Peyer's patch (tissue), 4 donors: ENCODE results near the gene ARF4. TPM values are rescaled to one million over a fixed set of nuclear protein-coding genes. Genes with fewer than 3 reads are reported as not detected.
A peak's percentile ranks its signal among the peaks of the same experiment; 100 is the strongest.

Experiments
- DNase-seq, 3 donors: peaks; one replicate each; pipeline ENCODE4 v3.0.0-alpha.2; 2017 to 2019
- H3K27ac ChIP-seq, 4 donors: fragments of 200-600 bp; sonication (generic); one replicate each; pipeline ENCODE4 v1.5.1; 2016 to 2019
- H3K27me3 ChIP-seq, 2 donors: fragments of 200-600 bp; sonication (generic); one replicate each; pipeline ENCODE4 v1.5.1; 2019
- H3K36me3 ChIP-seq, 3 donors: fragments of 200-600 bp; sonication (generic); one replicate each; pipeline ENCODE4 v1.5.1; 2016 to 2019
- H3K4me1 ChIP-seq, 4 donors: fragments of 200-600 bp; sonication (generic); one replicate each; pipeline ENCODE4 v1.5.1; 2016 to 2019
- H3K4me3 ChIP-seq, 4 donors: fragments of 200-600 bp; sonication (generic); 1 replicate in 3 of 4; 2 replicates in 1 of 4; pipeline ENCODE4 v1.5.1; 2016 to 2019; ENCODE audit warnings: mild to moderate bottlenecking in 1 of 4
- H3K9me3 ChIP-seq, 4 donors: fragments of 200-600 bp; sonication (generic); one replicate each; pipeline ENCODE4 v1.5.1; 2016 to 2019; ENCODE audit warnings: mild to moderate bottlenecking in 1 of 4
- POLR2A ChIP-seq, 2 donors: fragments of 450-650 bp; IDR thresholded peaks; one replicate each; pipeline ENCODE4 v1.5.1; 2017; ENCODE audit warnings: antibody characterized with exemption in 2 of 2, mild to moderate bottlenecking in 2 of 2, moderate library complexity in 2 of 2
- total RNA-seq, 4 donors: library from RNA; depleted of rRNA; stranded (reverse); fragments of >200 nt; gene quantifications; one replicate each; pipeline ENCODE4 v1.1.0, GENCODE V29; 2016
- TF ChIP-seq, protein P1 (sequence below), 6 experiments: fragments of 450-650 bp in 4 of 6; fragments of 200-600 bp in 2 of 6; sonication (generic) in 1 of 6; IDR thresholded peaks; one replicate each; pipeline ENCODE4 v1.5.1; 2017 to 2019; ENCODE audit warnings: antibody characterized with exemption in 6 of 6, mild to moderate bottlenecking in 3 of 6, moderate library complexity in 1 of 6

Gene ARF4
- total RNA-seq, 4 donors from 2014 or later: 35.4 to 128 (median 82.9) TPM

DNA sequence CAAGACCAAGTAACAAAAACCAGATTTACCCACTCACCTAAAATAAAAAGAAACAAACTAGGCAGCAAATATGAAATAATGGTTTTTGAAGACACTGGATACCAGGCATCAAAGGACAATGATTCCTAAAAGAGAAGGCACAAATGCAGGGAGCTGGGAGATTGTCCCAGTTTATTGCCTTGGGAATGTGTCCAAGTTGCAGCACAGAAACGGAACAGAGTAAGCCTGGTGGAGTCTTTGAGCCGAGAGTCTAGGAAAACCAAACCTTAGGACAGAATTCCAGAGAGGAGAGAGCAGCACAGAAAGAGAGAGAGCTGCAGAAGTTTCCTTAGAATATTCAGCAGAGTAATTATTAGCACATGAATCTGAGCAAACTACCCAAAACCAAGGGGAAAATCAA, 7.8 kb upstream of the ARF4 start:
- no peak overlapping the region for H3K27ac ChIP-seq
- no peak overlapping the region for H3K4me3 ChIP-seq
- TF ChIP-seq, protein P1, sequence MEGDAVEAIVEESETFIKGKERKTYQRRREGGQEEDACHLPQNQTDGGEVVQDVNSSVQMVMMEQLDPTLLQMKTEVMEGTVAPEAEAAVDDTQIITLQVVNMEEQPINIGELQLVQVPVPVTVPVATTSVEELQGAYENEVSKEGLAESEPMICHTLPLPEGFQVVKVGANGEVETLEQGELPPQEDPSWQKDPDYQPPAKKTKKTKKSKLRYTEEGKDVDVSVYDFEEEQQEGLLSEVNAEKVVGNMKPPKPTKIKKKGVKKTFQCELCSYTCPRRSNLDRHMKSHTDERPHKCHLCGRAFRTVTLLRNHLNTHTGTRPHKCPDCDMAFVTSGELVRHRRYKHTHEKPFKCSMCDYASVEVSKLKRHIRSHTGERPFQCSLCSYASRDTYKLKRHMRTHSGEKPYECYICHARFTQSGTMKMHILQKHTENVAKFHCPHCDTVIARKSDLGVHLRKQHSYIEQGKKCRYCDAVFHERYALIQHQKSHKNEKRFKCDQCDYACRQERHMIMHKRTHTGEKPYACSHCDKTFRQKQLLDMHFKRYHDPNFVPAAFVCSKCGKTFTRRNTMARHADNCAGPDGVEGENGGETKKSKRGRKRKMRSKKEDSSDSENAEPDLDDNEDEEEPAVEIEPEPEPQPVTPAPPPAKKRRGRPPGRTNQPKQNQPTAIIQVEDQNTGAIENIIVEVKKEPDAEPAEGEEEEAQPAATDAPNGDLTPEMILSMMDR (IDR thresholded peaks at IDR 0.05): no peak
- no peak for TF ChIP-seq POLR2A (IDR thresholded peaks at IDR 0.05)
- no peaks in the 10 kb centered on the region for H3K36me3 ChIP-seq
- no peaks in the 10 kb centered on the region for H3K27me3 ChIP-seq
- H3K9me3 ChIP-seq: no peaks in the 10 kb centered on the region
- no peaks in the 10 kb centered on the region for H3K4me1 ChIP-seq
- DNase-seq: peak in 1 of 3 donors; percentile 45

DNA sequence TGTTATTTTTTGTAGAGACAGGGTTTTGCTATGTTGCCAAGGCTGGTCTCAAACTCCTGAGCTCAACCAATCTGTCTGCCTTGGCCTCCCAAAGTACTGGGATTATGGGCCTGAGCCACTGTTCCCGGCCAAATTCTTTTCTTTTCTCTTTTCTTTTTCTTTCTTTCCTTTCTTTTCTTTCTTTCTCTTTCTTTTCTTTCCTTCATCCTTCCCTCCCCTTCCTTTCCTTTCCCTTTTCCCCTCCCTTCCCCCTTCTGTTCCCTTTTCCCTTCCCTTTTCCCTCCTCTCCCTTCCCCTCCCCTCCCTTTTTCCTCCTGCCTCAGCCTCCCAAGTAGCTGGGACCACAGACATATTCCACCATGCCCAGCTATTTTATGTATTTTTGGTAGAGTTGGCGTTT, 3.1 kb upstream of the ARF4 start:
- Histone ChIP-seq H3K36me3 (no peaks in the 10 kb centered on the region), H3K27ac (no peak overlapping the region), H3K4me1 (peaks cover 0 to 11% (median 5%) of the 10 kb centered on the region in 4 donors), H3K27me3 (no peaks in the 10 kb centered on the region), H3K9me3 (no peaks in the 10 kb centered on the region), H3K4me3 (no peak overlapping the region)
- DNase-seq: no peak
- TF ChIP-seq POLR2A (IDR thresholded peaks at IDR 0.05): no peak
- TF ChIP-seq, protein P1 (IDR thresholded peaks at IDR 0.05): no peak

DNA sequence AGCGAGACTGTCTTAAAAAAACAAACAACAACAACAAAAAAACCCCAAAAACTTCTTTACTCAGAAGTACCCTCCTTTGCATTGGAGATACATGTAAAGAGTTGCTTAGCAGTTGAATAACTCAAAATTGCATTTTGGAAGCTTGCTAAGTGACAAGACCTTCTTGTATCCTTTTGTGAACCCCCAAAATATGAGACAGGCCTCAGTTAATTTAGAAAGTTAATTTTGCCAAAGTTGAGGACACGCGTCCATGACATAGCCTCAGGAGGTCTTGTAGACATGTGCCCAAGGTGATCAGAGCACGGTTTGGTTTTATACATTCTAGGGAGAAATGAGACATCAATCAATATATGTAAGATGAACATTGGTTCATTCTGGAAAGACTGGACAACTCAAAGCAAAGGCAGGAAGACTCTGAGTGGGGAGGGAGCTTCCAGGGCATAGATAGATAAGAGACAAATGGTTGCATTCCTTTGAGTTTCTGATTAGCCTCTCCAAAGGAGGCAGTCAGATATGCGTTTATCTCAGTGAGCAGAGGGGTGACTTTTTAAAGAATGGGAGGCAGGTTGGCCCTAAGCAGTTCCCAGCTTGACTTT, 1.7 kb upstream of the ARF4 start:
- TF ChIP-seq, protein P1 (IDR thresholded peaks at IDR 0.05): no peak
- TF ChIP-seq POLR2A (IDR thresholded peaks at IDR 0.05): no peak
- peak overlapping the region; percentile 95 to 100 (median 96) for H3K27ac ChIP-seq
- no peak for DNase-seq
- H3K36me3 ChIP-seq: no peaks in the 10 kb centered on the region
- peak overlapping the region; percentile 52 to 69 (median 62) for H3K4me3 ChIP-seq
- H3K4me1 ChIP-seq: peaks cover 0 to 23% (median 5%) of the 10 kb centered on the region in 4 donors
- H3K27me3 ChIP-seq: no peaks in the 10 kb centered on the region
- H3K9me3 ChIP-seq: no peaks in the 10 kb centered on the region

DNA sequence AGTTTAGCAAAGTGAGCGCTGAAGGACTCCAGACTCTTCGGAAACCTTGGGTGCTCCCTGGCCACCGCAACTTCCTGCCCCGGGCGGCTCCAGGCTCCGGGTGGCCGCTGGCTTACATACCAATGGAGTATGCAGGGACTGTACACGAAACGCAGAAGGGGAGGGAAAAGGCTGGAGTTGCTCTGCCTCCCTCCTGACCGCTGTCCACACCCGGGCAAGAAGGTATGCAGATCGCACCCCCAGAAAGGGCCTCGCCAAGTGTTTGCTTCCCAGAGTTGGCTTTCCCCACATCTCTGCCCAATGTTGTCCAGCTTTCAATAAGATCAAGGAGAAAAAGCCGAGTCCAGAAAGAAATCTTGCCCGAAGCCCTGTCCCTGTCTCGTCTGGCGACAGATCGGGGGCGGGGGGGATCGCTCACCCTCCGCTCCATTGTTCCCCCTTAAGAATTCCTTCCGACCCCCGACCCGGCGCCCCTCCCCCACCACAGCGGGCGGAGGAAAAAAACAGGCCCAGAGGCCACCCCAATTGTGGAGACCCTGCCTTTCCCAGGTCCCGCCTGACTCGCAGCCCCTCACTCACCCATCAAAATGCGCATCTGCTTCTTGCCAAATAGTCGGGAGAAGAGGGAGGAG, 533 bp downstream of the ARF4 start:
- peak overlapping the region; percentile 64 to 95 (median 76) for H3K4me3 ChIP-seq
- H3K9me3 ChIP-seq: no peaks in the 10 kb centered on the region
- no peaks in the 10 kb centered on the region for H3K36me3 ChIP-seq
- H3K27me3 ChIP-seq: no peaks in the 10 kb centered on the region
- TF ChIP-seq, protein P1 (IDR thresholded peaks at IDR 0.05): no peak
- peak; percentile 22 to 56 for TF ChIP-seq POLR2A (IDR thresholded peaks at IDR 0.05)
- H3K4me1 ChIP-seq: peaks cover 0 to 41% (median 5%) of the 10 kb centered on the region in 4 donors
- DNase-seq: peak; percentile 73 to 89 (median 83)
- H3K27ac ChIP-seq: peak overlapping the region; percentile 95 to 100 (median 96)

DNA sequence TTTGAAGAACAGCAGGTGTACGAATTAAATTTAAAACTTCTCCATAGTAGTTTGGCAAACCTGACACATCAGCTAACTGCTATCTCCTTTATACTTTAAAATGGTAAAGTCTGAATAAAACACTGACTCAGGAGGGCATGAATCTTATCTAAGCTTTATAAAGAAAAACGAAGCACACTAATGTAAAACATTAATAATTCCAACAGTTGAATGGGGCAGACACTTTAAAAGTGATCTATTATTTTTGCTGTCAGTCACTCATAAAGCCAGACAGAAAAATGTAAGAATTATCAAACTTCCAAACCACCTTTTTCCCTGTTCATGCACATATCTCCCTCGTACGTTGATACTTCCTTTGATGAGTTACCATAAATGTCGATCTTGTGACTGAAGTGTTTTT, 2.6 kb downstream of the ARF4 start:
- Histone ChIP-seq H3K27ac (peak overlapping the region in 2 of 4 donors; percentile 98 to 100), H3K4me1 (peaks cover 0 to 41% (median 5%) of the 10 kb centered on the region in 4 donors)
- no peak for TF ChIP-seq POLR2A (IDR thresholded peaks at IDR 0.05)
- TF ChIP-seq, protein P1 (IDR thresholded peaks at IDR 0.05): no peak

More for the DNA sequence above, 2.6 kb downstream of the ARF4 start:
- no peak for DNase-seq
- Histone ChIP-seq H3K4me3 (peak overlapping the region in 2 of 4 donors; percentile 86 to 95), H3K27me3 (no peaks in the 10 kb centered on the region), H3K9me3 (no peaks in the 10 kb centered on the region), H3K36me3 (no peaks in the 10 kb centered on the region)
